ENCODE measurements around the gene BCORL1. TPM values are rescaled to one million over a fixed set of nuclear protein-coding genes. Genes with fewer than 3 reads are reported as not detected.

Gene BCORL1
- total RNA-seq, 4 donors from 2014 or later, result 4.3 to 10.0 (median 7.9) TPM

- TF ChIP-seq CTCF (IDR thresholded peaks at IDR 0.05) (no peak), POLR2A (IDR thresholded peaks at IDR 0.05) (no peak)
- DNase-seq (ENCODE audit: low spot score in 2 of 2), result no peak
- H3K4me3 ChIP-seq (ENCODE audit: low read depth, poor library complexity, severe bottlenecking), result no peak overlapping the region
- 88 to 89% methylated on average over 5 of the region's 5 CpGs for WGBS, 2 donors
- intact Hi-C loops (cut with DNase I; ENCODE audit: low total_unique reads), result no loop called here
These were observed 65.0 kb downstream of the BCORL1 start for GRCh38 chrX:130047416-130047815.

- intact Hi-C loops (cut with DNase I; ENCODE audit: low total_unique reads), result no loop called here
- 84 to 96% methylated on average over 4 of the region's 4 CpGs for WGBS, 2 donors
- TF ChIP-seq POLR2A (IDR thresholded peaks at IDR 0.05) (no peak), CTCF (IDR thresholded peaks at IDR 0.05) (no peak)
- H3K4me3 ChIP-seq (ENCODE audit: low read depth, poor library complexity, severe bottlenecking), result no peak overlapping the region
- no peak for DNase-seq (ENCODE audit: low spot score in 2 of 2)
These were observed 66.3 kb downstream of the BCORL1 start for GRCh38 chrX:130048686-130049222.

GRCh38 chrX:130049821-130050220 lies 67.4 kb downstream of the BCORL1 start:
- 72 to 81% methylated on average over 8 of the region's 8 CpGs for WGBS, 2 donors
- H3K4me3 ChIP-seq (ENCODE audit: low read depth, poor library complexity, severe bottlenecking), result no peak overlapping the region
- TF ChIP-seq POLR2A (IDR thresholded peaks at IDR 0.05), result no peak
- no peak for TF ChIP-seq CTCF (IDR thresholded peaks at IDR 0.05)
- intact Hi-C loops (cut with DNase I; ENCODE audit: low total_unique reads), result no loop called here
- peak in 1 of 2 donors; percentile 20 for DNase-seq (ENCODE audit: low spot score in 2 of 2)

- no peak for DNase-seq (ENCODE audit: low spot score in 2 of 2)
- TF ChIP-seq CTCF (IDR thresholded peaks at IDR 0.05) (no peak), POLR2A (IDR thresholded peaks at IDR 0.05) (no peak)
- H3K4me3 ChIP-seq (ENCODE audit: low read depth, poor library complexity, severe bottlenecking), result no peak overlapping the region
- 86 to 87% methylated on average over 9 to 12 of the region's 12 CpGs for WGBS, 2 donors
- intact Hi-C loops (cut with DNase I; ENCODE audit: low total_unique reads), result no loop called here
These were observed 68.9 kb downstream of the BCORL1 start for GRCh38 chrX:130051176-130051845.

GRCh38 chrX:130053236-130053635 lies 70.8 kb downstream of the BCORL1 start:
- H3K4me3 ChIP-seq (ENCODE audit: low read depth, poor library complexity, severe bottlenecking), result no peak overlapping the region
- TF ChIP-seq CTCF (IDR thresholded peaks at IDR 0.05), result no peak
- TF ChIP-seq POLR2A (IDR thresholded peaks at IDR 0.05), result no peak
- 71 to 79% methylated on average over 5 to 10 of the region's 10 CpGs for WGBS, 2 donors
- no peak for DNase-seq (ENCODE audit: low spot score in 2 of 2)
- intact Hi-C loops (cut with DNase I; ENCODE audit: low total_unique reads), result no loop called here

- DNase-seq (ENCODE audit: low spot score in 2 of 2), result no peak
- no peak for TF ChIP-seq CTCF (IDR thresholded peaks at IDR 0.05)
- no peak for TF ChIP-seq POLR2A (IDR thresholded peaks at IDR 0.05)
- intact Hi-C loops (cut with DNase I; ENCODE audit: low total_unique reads), result no loop called here
- no peak overlapping the region for H3K4me3 ChIP-seq (ENCODE audit: low read depth, poor library complexity, severe bottlenecking)
- 52 to 75% methylated on average over 11 of the region's 11 CpGs for WGBS, 2 donors
These were observed 72.7 kb downstream of the BCORL1 start for GRCh38 chrX:130055103-130055502.
